ENCODE data around the gene CAPS2.

GRCh38 chr12:75350413-75350812 is 20.3 kb upstream of the CAPS2 start:
- TF ChIP-seq EZH2 (IDR thresholded peaks at IDR 0.05; ENCODE audit: borderline replicate concordance, low read depth, low read length, severe bottlenecking) (no peak), CTCF (IDR thresholded peaks at IDR 0.05; ENCODE audit: extremely low read depth in 1 of 2, insufficient read depth in 1 of 2, low read depth in 1 of 2, low read length in 2 of 2) (no peak)
